Measurements from ENCODE around the gene SP3. TPM values are rescaled to one million over a fixed set of nuclear protein-coding genes. Genes with fewer than 3 reads are reported as not detected.

Gene SP3
- total and polyA plus RNA-seq, 2 donors (not counting 1 experiment from before 2014, with no cell fraction given) = 64.1 to 124 TPM

- Histone ChIP-seq H2AFZ (ENCODE audit: low read length) (no peak overlapping the region), H3K27me3 (ENCODE audit: control insufficient read depth, insufficient read depth, low read length) (peaks cover 6% of the 10 kb centered on the region), H3K4me1 (ENCODE audit: control insufficient read depth, extremely low read depth, insufficient read depth, low read length) (no peaks in the 10 kb centered on the region), H3K4me2 (ENCODE audit: extremely low read depth, insufficient read depth, low read length) (no peak overlapping the region), H3K9me3 (ENCODE audit: control insufficient read depth, insufficient read depth, low read depth, low read length) (no peaks in the 10 kb centered on the region), H3K27ac (ENCODE audit: insufficient read depth, low read length) (no peak overlapping the region), H3K79me2 (ENCODE audit: control insufficient read depth, insufficient read depth, low read length) (no peaks in the 10 kb centered on the region), H4K20me1 (ENCODE audit: control insufficient read depth, extremely low read depth, insufficient read depth, low read length) (no peaks in the 10 kb centered on the region), H3K9ac (ENCODE audit: insufficient read depth, low read length) (no peak overlapping the region), H3K36me3 (ENCODE audit: control insufficient read depth, insufficient read depth, low read length) (no peaks in the 10 kb centered on the region), H3K4me3 (replicated peaks in 1 of 4; ENCODE audit: control extremely low read depth in 1 of 4, insufficient read depth in 1 of 4, low read depth in 3 of 4, low read length in 4 of 4) (no peak overlapping the region)
- no peak for DNase-seq (ENCODE audit: low read depth in 2 of 2)
- no peak for TF ChIP-seq EZH2 (IDR thresholded peaks at IDR 0.05; ENCODE audit: low read length, missing control alignments)
- no peak for TF ChIP-seq CTCF (conservative IDR thresholded peaks at IDR 0.05 in 1 of 2, IDR thresholded peaks at IDR 0.05 in 1 of 2; ENCODE audit: low read depth in 1 of 2, low read length in 2 of 2)
Measured at GRCh38 chr2:173874003-173874893, 90.9 kb downstream of the SP3 start.

- no peak for DNase-seq (ENCODE audit: low read depth in 2 of 2)
- TF ChIP-seq CTCF (conservative IDR thresholded peaks at IDR 0.05 in 1 of 2, IDR thresholded peaks at IDR 0.05 in 1 of 2; ENCODE audit: low read depth in 1 of 2, low read length in 2 of 2) (no peak), EZH2 (IDR thresholded peaks at IDR 0.05; ENCODE audit: low read length, missing control alignments) (no peak)
- H3K9ac ChIP-seq (ENCODE audit: insufficient read depth, low read length) = no peak overlapping the region
Measured at GRCh38 chr2:173872714-173873113, 92.5 kb downstream of the SP3 start.

GRCh38 chr2:173869244-173870229 is 95.6 kb downstream of the SP3 start:
- Histone ChIP-seq H4K20me1 (ENCODE audit: control insufficient read depth, extremely low read depth, insufficient read depth, low read length) (no peaks in the 10 kb centered on the region), H3K9me3 (ENCODE audit: control insufficient read depth, insufficient read depth, low read depth, low read length) (no peaks in the 10 kb centered on the region), H3K36me3 (ENCODE audit: control insufficient read depth, insufficient read depth, low read length) (no peaks in the 10 kb centered on the region), H3K4me2 (ENCODE audit: extremely low read depth, insufficient read depth, low read length) (no peak overlapping the region), H3K4me3 (replicated peaks in 1 of 4; ENCODE audit: control extremely low read depth in 1 of 4, insufficient read depth in 1 of 4, low read depth in 3 of 4, low read length in 4 of 4) (no peak overlapping the region), H3K79me2 (ENCODE audit: control insufficient read depth, insufficient read depth, low read length) (no peaks in the 10 kb centered on the region), H3K27ac (ENCODE audit: insufficient read depth, low read length) (no peak overlapping the region), H2AFZ (ENCODE audit: low read length) (no peak overlapping the region), H3K4me1 (ENCODE audit: control insufficient read depth, extremely low read depth, insufficient read depth, low read length) (no peaks in the 10 kb centered on the region), H3K9ac (ENCODE audit: insufficient read depth, low read length) (no peak overlapping the region), H3K27me3 (ENCODE audit: control insufficient read depth, insufficient read depth, low read length) (peaks cover 10% of the 10 kb centered on the region)
- no peak for DNase-seq (ENCODE audit: low read depth in 2 of 2)
- no peak for TF ChIP-seq EZH2 (IDR thresholded peaks at IDR 0.05; ENCODE audit: low read length, missing control alignments)
- TF ChIP-seq CTCF (conservative IDR thresholded peaks at IDR 0.05 in 1 of 2, IDR thresholded peaks at IDR 0.05 in 1 of 2; ENCODE audit: low read depth in 1 of 2, low read length in 2 of 2) = no peak

More at GRCh38 chr2:173872714-173873113, 92.5 kb downstream of the SP3 start:
- Histone ChIP-seq H3K79me2 (ENCODE audit: control insufficient read depth, insufficient read depth, low read length) (no peaks in the 10 kb centered on the region), H3K27ac (ENCODE audit: insufficient read depth, low read length) (no peak overlapping the region), H3K4me3 (replicated peaks in 1 of 4; ENCODE audit: control extremely low read depth in 1 of 4, insufficient read depth in 1 of 4, low read depth in 3 of 4, low read length in 4 of 4) (no peak overlapping the region), H2AFZ (ENCODE audit: low read length) (no peak overlapping the region), H3K27me3 (ENCODE audit: control insufficient read depth, insufficient read depth, low read length) (peaks cover 7% of the 10 kb centered on the region), H3K4me2 (ENCODE audit: extremely low read depth, insufficient read depth, low read length) (no peak overlapping the region), H3K36me3 (ENCODE audit: control insufficient read depth, insufficient read depth, low read length) (no peaks in the 10 kb centered on the region), H4K20me1 (ENCODE audit: control insufficient read depth, extremely low read depth, insufficient read depth, low read length) (no peaks in the 10 kb centered on the region), H3K4me1 (ENCODE audit: control insufficient read depth, extremely low read depth, insufficient read depth, low read length) (no peaks in the 10 kb centered on the region), H3K9me3 (ENCODE audit: control insufficient read depth, insufficient read depth, low read depth, low read length) (no peaks in the 10 kb centered on the region)

Data from fibroblast of lung (primary cell).